ENCODE data around the gene XAB2.

Gene XAB2

DNA sequence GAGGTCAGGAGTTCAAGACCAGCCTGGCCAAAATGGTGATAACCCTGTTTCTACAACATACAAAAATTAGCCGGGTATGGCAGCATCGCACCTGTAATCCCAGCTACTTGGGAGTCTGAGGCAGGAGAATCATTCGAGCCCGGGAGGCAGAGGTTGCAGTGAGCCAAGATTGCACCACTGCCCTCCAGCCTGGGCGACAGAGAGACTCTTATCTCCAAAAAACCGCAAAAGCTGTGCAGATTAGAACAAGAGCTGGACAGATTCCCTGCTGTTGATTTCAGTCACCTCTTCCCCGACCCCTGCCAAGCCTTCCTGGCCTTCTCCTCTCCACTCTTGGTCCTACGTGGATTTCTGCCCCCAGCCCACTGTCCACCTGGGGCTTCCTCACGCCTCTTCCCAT lies 25.4 kb downstream of the XAB2 start:
- no peak for DNase-seq (ENCODE audit: extremely low read depth, insufficient read length)
- TF ChIP-seq, protein P1, sequence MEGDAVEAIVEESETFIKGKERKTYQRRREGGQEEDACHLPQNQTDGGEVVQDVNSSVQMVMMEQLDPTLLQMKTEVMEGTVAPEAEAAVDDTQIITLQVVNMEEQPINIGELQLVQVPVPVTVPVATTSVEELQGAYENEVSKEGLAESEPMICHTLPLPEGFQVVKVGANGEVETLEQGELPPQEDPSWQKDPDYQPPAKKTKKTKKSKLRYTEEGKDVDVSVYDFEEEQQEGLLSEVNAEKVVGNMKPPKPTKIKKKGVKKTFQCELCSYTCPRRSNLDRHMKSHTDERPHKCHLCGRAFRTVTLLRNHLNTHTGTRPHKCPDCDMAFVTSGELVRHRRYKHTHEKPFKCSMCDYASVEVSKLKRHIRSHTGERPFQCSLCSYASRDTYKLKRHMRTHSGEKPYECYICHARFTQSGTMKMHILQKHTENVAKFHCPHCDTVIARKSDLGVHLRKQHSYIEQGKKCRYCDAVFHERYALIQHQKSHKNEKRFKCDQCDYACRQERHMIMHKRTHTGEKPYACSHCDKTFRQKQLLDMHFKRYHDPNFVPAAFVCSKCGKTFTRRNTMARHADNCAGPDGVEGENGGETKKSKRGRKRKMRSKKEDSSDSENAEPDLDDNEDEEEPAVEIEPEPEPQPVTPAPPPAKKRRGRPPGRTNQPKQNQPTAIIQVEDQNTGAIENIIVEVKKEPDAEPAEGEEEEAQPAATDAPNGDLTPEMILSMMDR (IDR thresholded peaks at IDR 0.05; ENCODE audit: insufficient read depth, low read length, poor library complexity, severe bottlenecking), result no peak
- H3K27me3 ChIP-seq (replicated peaks; ENCODE audit: control insufficient read depth, insufficient read depth, low read length), result no peaks in the 10 kb centered on the region
- H3K4me3 ChIP-seq (replicated peaks; ENCODE audit: low read depth, low read length), result no peak overlapping the region
- no peaks in the 10 kb centered on the region for H3K36me3 ChIP-seq (ENCODE audit: control insufficient read depth, insufficient read depth, low read length)

DNA sequence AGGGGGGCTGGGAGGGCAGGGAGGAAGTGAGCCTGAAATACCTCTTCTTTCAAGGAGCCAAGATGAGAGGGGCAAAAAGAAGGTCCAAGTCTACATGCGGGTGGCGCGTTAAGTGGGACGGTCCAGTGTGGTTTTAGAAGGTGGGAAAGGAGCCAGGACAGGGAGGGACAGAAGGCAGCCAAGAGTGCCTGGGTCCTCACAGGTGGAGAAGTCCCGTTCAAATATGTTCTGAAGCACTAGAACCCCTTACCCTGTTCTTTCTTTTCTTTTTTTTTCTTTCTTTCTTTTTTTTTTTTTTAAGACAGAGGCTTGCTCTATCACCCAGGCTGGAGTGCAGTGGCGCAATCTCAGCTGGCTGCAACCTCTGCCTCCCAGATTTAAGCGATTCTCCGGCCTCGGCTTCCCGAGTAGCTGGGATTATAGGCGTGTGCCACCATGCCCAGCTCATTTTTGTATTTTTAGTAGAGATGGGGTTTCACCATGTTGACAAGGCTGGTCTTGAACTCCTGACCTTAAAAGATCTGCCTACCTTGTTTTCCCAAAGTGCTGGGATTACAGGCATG lies 26.3 kb downstream of the XAB2 start:
- H3K36me3 ChIP-seq (ENCODE audit: control insufficient read depth, insufficient read depth, low read length), result no peaks in the 10 kb centered on the region
- TF ChIP-seq, protein P1 (IDR thresholded peaks at IDR 0.05; ENCODE audit: insufficient read depth, low read length, poor library complexity, severe bottlenecking), result no peak
- no peaks in the 10 kb centered on the region for H3K27me3 ChIP-seq (replicated peaks; ENCODE audit: control insufficient read depth, insufficient read depth, low read length)
- DNase-seq (ENCODE audit: extremely low read depth, insufficient read length), result no peak
- no peak overlapping the region for H3K4me3 ChIP-seq (replicated peaks; ENCODE audit: low read depth, low read length)

DNA sequence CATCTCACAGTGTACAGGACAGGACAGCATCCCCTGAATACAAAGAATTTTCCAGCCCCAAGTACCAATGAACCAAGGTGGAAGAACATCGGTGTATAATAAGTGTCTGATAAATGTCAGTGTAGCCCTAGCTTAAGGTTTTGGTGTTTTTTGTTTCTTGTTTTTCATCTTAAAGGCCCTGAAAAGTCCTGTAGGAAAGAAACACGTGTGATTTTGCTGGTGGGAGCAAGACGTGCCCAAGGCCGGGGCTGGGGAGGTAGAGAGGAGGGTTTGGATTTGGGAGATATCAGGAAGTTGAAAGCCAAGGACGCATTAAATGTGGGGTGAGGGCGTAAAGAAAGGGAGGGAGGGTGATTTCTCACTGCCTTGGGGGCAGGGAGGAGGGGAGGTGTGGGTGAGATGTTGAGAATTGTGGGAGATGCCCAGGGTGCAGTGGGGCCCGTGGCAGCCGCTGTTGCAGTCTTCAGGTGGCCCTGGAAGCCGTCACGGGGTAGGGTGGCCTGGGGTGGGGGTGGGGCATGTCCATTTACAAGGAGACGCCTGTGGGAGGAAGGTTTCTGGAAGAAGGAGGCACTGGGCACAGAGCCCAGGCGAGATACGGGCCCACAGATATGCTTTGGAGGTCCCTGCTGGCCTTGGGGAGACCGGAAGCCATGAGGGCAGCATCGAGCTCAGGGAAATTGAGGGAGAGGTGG lies 27.0 kb downstream of the XAB2 start:
- H3K27me3 ChIP-seq (replicated peaks; ENCODE audit: control insufficient read depth, insufficient read depth, low read length), result no peaks in the 10 kb centered on the region
- DNase-seq (ENCODE audit: extremely low read depth, insufficient read length), result no peak
- no peak overlapping the region for H3K4me3 ChIP-seq (replicated peaks; ENCODE audit: low read depth, low read length)
- TF ChIP-seq, protein P1 (IDR thresholded peaks at IDR 0.05; ENCODE audit: insufficient read depth, low read length, poor library complexity, severe bottlenecking), result no peak
- no peaks in the 10 kb centered on the region for H3K36me3 ChIP-seq (ENCODE audit: control insufficient read depth, insufficient read depth, low read length)

DNA sequence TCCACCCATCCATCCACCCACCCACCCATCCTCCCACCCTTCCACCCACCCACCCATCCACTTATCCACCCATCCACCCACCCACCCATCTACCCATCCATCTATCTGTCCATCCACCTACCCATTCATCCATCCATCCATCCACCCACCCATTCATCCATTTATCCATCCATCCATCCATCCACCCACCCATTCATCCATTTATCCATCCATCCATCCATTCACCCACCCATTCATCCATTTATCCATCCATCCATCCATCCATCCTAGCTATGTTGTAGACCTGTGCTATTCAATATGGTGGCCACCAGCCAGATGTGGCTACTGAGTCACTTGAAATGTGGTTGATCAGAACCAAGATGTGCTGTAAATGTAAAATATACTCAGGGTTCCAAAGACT lies 28.6 kb downstream of the XAB2 start:
- Histone ChIP-seq H3K36me3 (ENCODE audit: control insufficient read depth, insufficient read depth, low read length) (no peaks in the 10 kb centered on the region), H3K4me3 (replicated peaks; ENCODE audit: low read depth, low read length) (no peak overlapping the region), H3K27me3 (replicated peaks; ENCODE audit: control insufficient read depth, insufficient read depth, low read length) (no peaks in the 10 kb centered on the region)
- TF ChIP-seq, protein P1 (IDR thresholded peaks at IDR 0.05; ENCODE audit: insufficient read depth, low read length, poor library complexity, severe bottlenecking), result no peak
- no peak for DNase-seq (ENCODE audit: extremely low read depth, insufficient read length)

DNA sequence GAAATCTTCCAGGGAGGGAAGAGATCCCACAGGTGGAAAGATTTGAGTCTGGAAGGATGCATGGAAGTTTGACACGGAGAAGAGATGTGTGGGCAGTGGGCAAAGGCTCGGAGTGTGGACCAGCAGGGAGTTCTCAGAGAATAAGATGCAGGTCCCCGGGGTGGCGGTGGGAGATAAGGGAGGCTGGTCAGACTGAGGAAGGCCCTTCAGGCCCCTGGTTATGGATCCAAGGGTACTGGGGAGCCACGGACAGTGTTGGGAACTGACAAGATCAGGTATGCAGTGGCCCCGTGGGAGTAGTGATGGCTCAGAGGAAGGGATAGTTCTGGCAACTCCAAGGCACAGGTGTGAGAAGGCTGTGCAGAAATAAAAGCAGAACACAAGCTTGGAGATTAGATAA lies 31.2 kb downstream of the XAB2 start:
- TF ChIP-seq, protein P1 (IDR thresholded peaks at IDR 0.05; ENCODE audit: insufficient read depth, low read length, poor library complexity, severe bottlenecking), result no peak
- Histone ChIP-seq H3K4me3 (replicated peaks; ENCODE audit: low read depth, low read length) (no peak overlapping the region), H3K27me3 (replicated peaks; ENCODE audit: control insufficient read depth, insufficient read depth, low read length) (no peaks in the 10 kb centered on the region), H3K36me3 (ENCODE audit: control insufficient read depth, insufficient read depth, low read length) (no peaks in the 10 kb centered on the region)
- DNase-seq (ENCODE audit: extremely low read depth, insufficient read length), result no peak
